B cell (primary cell): ENCODE results near the gene PDZD7. TPM values are rescaled to one million over a fixed set of nuclear protein-coding genes. Genes with fewer than 3 reads are reported as not detected.

Experiments
- ATAC-seq: fragments of 200-7000 bp; cut with Tn5 transposase; one replicate; pipeline ENCODE4 v1.10.0; 2021; ENCODE audit warnings: low read depth, mild to moderate bottlenecking, moderate number of reproducible peaks, moderate library complexity
- CTCF ChIA-PET: fragments of 350-600 bp; sonication (Branson Sonifier 250); formaldehyde crosslinking; loops from one replicate; lab custom pipeline; 2021; ENCODE audit warnings: antibody characterized with exemption, inconsistent platforms; lab: Charles Lee
- POLR2A ChIA-PET: fragments of 350-600 bp; sonication (Branson Sonifier 250); formaldehyde crosslinking; loops from one replicate; lab custom pipeline; 2021; ENCODE audit warnings: antibody characterized with exemption; lab: Charles Lee
- DNase-seq: peaks from one replicate; pipeline ENCODE4 v3.0.0; 2013
- H2AFZ ChIP-seq: 2 replicates; pipeline ENCODE4 v1.6.1; 2012; ENCODE audit warnings: mild to moderate bottlenecking, low read depth, low read length; ENCODE audit not compliant: insufficient read depth, poor library complexity, severe bottlenecking
- H3K27ac ChIP-seq, 2 donors: 1 replicate in 1 of 2; 2 replicates in 1 of 2; pipeline ENCODE4 v1.5.1; 2012 to 2013; ENCODE audit warnings: low read length in 2 of 2, mild to moderate bottlenecking in 2 of 2, moderate library complexity in 1 of 2
- H3K27me3 ChIP-seq, 4 experiments: fragments of 200-600 bp in 1 of 4; sonication (generic) in 1 of 4; replicated peaks in 1 of 4; 1 replicate in 2 of 4; 2 replicates in 2 of 4; pipeline versions ENCODE4 v1.6.1 to v1.7.0; 2013 to 2016; ENCODE audit warnings: low read length in 3 of 4, mild to moderate bottlenecking in 2 of 4, mixed read lengths in 1 of 4, moderate library complexity in 1 of 4; ENCODE audit not compliant: insufficient read depth in 4 of 4, control insufficient read depth in 3 of 4; ENCODE audit errors: control extremely low read depth in 1 of 4
- H3K36me3 ChIP-seq, 2 experiments: replicated peaks in 1 of 2; 1 replicate in 1 of 2; 2 replicates in 1 of 2; pipeline versions ENCODE4 v1.6.1 to v1.7.1; 2013; ENCODE audit warnings: low read length in 1 of 2; ENCODE audit not compliant: insufficient read depth in 2 of 2, control insufficient read depth in 1 of 2; ENCODE audit errors: control extremely low read depth in 1 of 2, extremely low read depth in 1 of 2
- H3K4me1 ChIP-seq, 2 donors: fragments of 200-600 bp in 1 of 2; sonication (generic) in 1 of 2; 1 replicate in 1 of 2; 2 replicates in 1 of 2; pipeline versions ENCODE4 v1.5.1 to v1.6.1; 2013 to 2017; ENCODE audit warnings: low read length in 2 of 2; ENCODE audit not compliant: control insufficient read depth in 2 of 2, insufficient read depth in 2 of 2
- H3K4me2 ChIP-seq: replicated peaks from 2 replicates; pipeline ENCODE3; 2012; ENCODE audit warnings: mild to moderate bottlenecking, low read depth, low read length; ENCODE audit not compliant: poor library complexity, severe bottlenecking
- H3K4me3 ChIP-seq, 5 experiments: fragments of 200-600 bp in 1 of 5; sonication (generic) in 1 of 5; 1 replicate in 3 of 5; 2 replicates in 2 of 5; pipeline versions ENCODE4 v1.5.1 to v1.7.0; 2011 to 2016; ENCODE audit warnings: low read length in 4 of 5, mild to moderate bottlenecking in 4 of 5, low read depth in 2 of 5, control low read depth in 1 of 5, moderate library complexity in 1 of 5; ENCODE audit not compliant: insufficient read depth in 1 of 5; ENCODE audit errors: control extremely low read depth in 1 of 5, extremely low read depth in 1 of 5
- H3K79me2 ChIP-seq: fragments of 200-600 bp; sonication (generic); one replicate; pipeline ENCODE4 v1.6.0; 2016; ENCODE audit warnings: low read length; ENCODE audit not compliant: control insufficient read depth, insufficient read depth
- H3K9ac ChIP-seq: fragments of 200-600 bp; sonication (generic); 2 replicates; pipeline ENCODE4 v1.6.1; 2017; ENCODE audit warnings: mild to moderate bottlenecking, low read length, moderate library complexity
- H3K9me3 ChIP-seq, 3 donors: one replicate each; pipeline versions ENCODE4 v1.6.1 to v1.7.1; 2013; ENCODE audit warnings: low read length in 2 of 3; ENCODE audit not compliant: control insufficient read depth in 2 of 3, insufficient read depth in 1 of 3; ENCODE audit errors: control extremely low read depth in 1 of 3
- H4K20me1 ChIP-seq: 2 replicates; pipeline ENCODE4 v1.6.0; 2012; ENCODE audit warnings: mild to moderate bottlenecking, low read length; ENCODE audit not compliant: insufficient read depth, control insufficient read depth, poor library complexity, severe bottlenecking
- H3K27ac Mint-ChIP-seq: one replicate; pipeline ENCODE4 v1.8.0; 2021; ENCODE audit warnings: mixed read lengths
- H3K27me3 Mint-ChIP-seq: one replicate; pipeline ENCODE4 v1.8.0; 2021; ENCODE audit warnings: mixed read lengths
- H3K4me1 Mint-ChIP-seq: one replicate; pipeline ENCODE4 v1.8.0; 2021; ENCODE audit warnings: mixed read lengths
- H3K4me3 Mint-ChIP-seq: one replicate; pipeline ENCODE4 v1.8.0; 2021; ENCODE audit warnings: mixed read lengths
- H3K9me3 Mint-ChIP-seq: one replicate; pipeline ENCODE4 v1.8.0; 2022; ENCODE audit warnings: mixed read lengths; ENCODE audit not compliant: insufficient read depth
- CTCF ChIP-seq: fragments of 200-600 bp; IDR thresholded peaks from one replicate; pipeline ENCODE4 v1.8.0; 2022; ENCODE audit warnings: antibody characterized with exemption, mild to moderate bottlenecking
- EZH2 ChIP-seq: IDR thresholded peaks from 2 replicates; pipeline ENCODE4 v1.6.1; 2012; ENCODE audit warnings: borderline replicate concordance, low read depth, mild to moderate bottlenecking, moderate library complexity, low read length; ENCODE audit not compliant: insufficient read depth, poor library complexity, severe bottlenecking
- WGBS: methylation state at CpG from one replicate; pipeline ENCODE4 v1.1.5; 2013; ENCODE audit warnings: missing lambda C conversion rate; ENCODE audit not compliant: insufficient coverage; 5-methylcytosine and 5-hydroxymethylcytosine counted together
- intact Hi-C: fragments of 100-400 bp; cut with micrococcal nuclease; formaldehyde crosslinking; loops from one replicate; pipeline ENCODE4 v1.10.0; 2022
- polyA plus RNA-seq: library from polyadenylated mRNA; depleted of rRNA; stranded (reverse); fragments of >200 nt; gene quantifications from 2 replicates; pipeline ENCODE4 v1.2.3, GENCODE V29; 2012
- total RNA-seq, 2 donors: library from RNA; stranded (reverse); fragments of 120-200 nt in 1 of 2; gene quantifications; 1 replicate in 1 of 2; 2 replicates in 1 of 2; pipeline versions ENCODE4 v1.2.3 to v1.2.4, GENCODE V29; 2013 to 2022

PDZD7 gene
- total and polyA plus RNA-seq, 2 donors (not counting 1 experiment from before 2014, with no cell fraction given) = 0.64 to 0.69 TPM

GRCh38 chr10:101046332-101047238 lies 15.7 kb upstream of the PDZD7 start:
- H4K20me1 ChIP-seq = no peaks in the 10 kb centered on the region
- DNase-seq (peak; percentile 8), ATAC-seq (no peak)
- TF ChIP-seq CTCF (no peak), EZH2 (no peak)
- Mint-ChIP-seq H3K9me3 (no peaks in the 10 kb centered on the region), H3K4me3 (no peak overlapping the region), H3K27ac (no peak overlapping the region), H3K4me1 (peaks cover 31% of the 10 kb centered on the region), H3K27me3 (peaks cover 41% of the 10 kb centered on the region)
- no peak overlapping the region for H3K27ac ChIP-seq
- intact Hi-C loops = no loop called here
- peaks cover 0 to 55% (median 25%) of the 10 kb centered on the region in 4 experiments for H3K27me3 ChIP-seq
- H3K4me2 ChIP-seq = no peak overlapping the region
- POLR2A ChIA-PET = no interaction called here
- H3K9me3 ChIP-seq = peaks cover 0 to 4% (median 0%) of the 10 kb centered on the region in 3 donors
- H2AFZ ChIP-seq = no peak overlapping the region
- H3K79me2 ChIP-seq = no peaks in the 10 kb centered on the region
- no peaks in the 10 kb centered on the region for H3K36me3 ChIP-seq
- peaks cover 15 to 26% of the 10 kb centered on the region in 2 donors for H3K4me1 ChIP-seq
- 82% methylated on average over 17 of the region's 25 CpGs for WGBS
- no peak overlapping the region for H3K9ac ChIP-seq
- H3K4me3 ChIP-seq = no peak overlapping the region
- CTCF ChIA-PET = interaction anchor here (2.3 to 12.0 kb wide), 2 partner anchors 9 to 18 kb away, joined by 8 to 227 read pairs; partner anchors contain the start of gene KAZALD1

GRCh38 chr10:101044117-101044516 lies 13.2 kb upstream of the PDZD7 start:
- no peaks in the 10 kb centered on the region for H4K20me1 ChIP-seq
- no peak overlapping the region for H3K27ac Mint-ChIP-seq
- no peak overlapping the region for H3K4me3 ChIP-seq
- no peak for TF ChIP-seq EZH2
- no peak for TF ChIP-seq CTCF
- DNase-seq = no peak
- H3K27me3 ChIP-seq = peaks cover 0 to 34% (median 13%) of the 10 kb centered on the region in 4 experiments
- no peak overlapping the region for H2AFZ ChIP-seq
- H3K36me3 ChIP-seq = no peaks in the 10 kb centered on the region
- H3K79me2 ChIP-seq = no peaks in the 10 kb centered on the region
- no peak for ATAC-seq
- H3K9ac ChIP-seq = no peak overlapping the region
- no peak overlapping the region for H3K4me3 Mint-ChIP-seq
- peaks cover 6 to 15% of the 10 kb centered on the region in 2 donors for H3K4me1 ChIP-seq
- H3K9me3 ChIP-seq = peaks cover 0 to 4% (median 0%) of the 10 kb centered on the region in 3 donors
- H3K9me3 Mint-ChIP-seq = no peaks in the 10 kb centered on the region
- intact Hi-C loops = loop anchor here (5.0 kb wide), 1 partner anchor 308 kb away; the partner anchor contains the start of gene BTRC
- no peak overlapping the region for H3K27ac ChIP-seq
- no peak overlapping the region for H3K4me2 ChIP-seq
- H3K27me3 Mint-ChIP-seq = peaks cover 32% of the 10 kb centered on the region
- CTCF ChIA-PET = interaction anchor here (0.6 to 7.8 kb wide), 10 partner anchors 9 to 97 kb away, joined by 3 to 306 read pairs (median 22); partner anchors contain the start of genes KAZALD1, PDZD7 and SFXN3
- WGBS = 100% methylated on average over 1 of the region's 2 CpGs
- POLR2A ChIA-PET = interaction anchor here (1.9 to 2.1 kb wide), 2 partner anchors 12 to 18 kb away, joined by 13 to 20 read pairs; partner anchors contain the start of genes KAZALD1, PDZD7 and SFXN3
- peaks cover 24% of the 10 kb centered on the region for H3K4me1 Mint-ChIP-seq
